NCI-H187 (cell line): ENCODE results near the gene PRMT2.

ENCODE experiments used
- DNase-seq, 2 experiments: peaks; one replicate each; lab custom pipeline; 2025; lab: John Stamatoyannopoulos, UW

The PRMT2 gene

GRCh38 chr21:46635324-46636180 lies at the start of gene PRMT2:
Gene PRMT2, plus strand, starts transcription at chr21:46635674. Its CDS starts 1,278 bp downstream, at chr21:46636952.
- peak; percentile 96 to 97 for DNase-seq

- DNase-seq: no peak
These were observed 41.2 kb upstream of the PRMT2 start for GRCh38 chr21:46594276-46594675.

GRCh38 chr21:46596201-46596600 lies 39.3 kb upstream of the PRMT2 start:
- no peak for DNase-seq

- DNase-seq: no peak
These were observed 38.4 kb upstream of the PRMT2 start for GRCh38 chr21:46597031-46597430.

- no peak for DNase-seq
These were observed 37.6 kb upstream of the PRMT2 start for GRCh38 chr21:46597896-46598343.

GRCh38 chr21:46598581-46599572 lies 36.6 kb upstream of the PRMT2 start:
- DNase-seq: no peak

GRCh38 chr21:46600305-46600704 lies 35.2 kb upstream of the PRMT2 start:
- no peak for DNase-seq

GRCh38 chr21:46600978-46601377 lies 34.5 kb upstream of the PRMT2 start:
- DNase-seq: no peak

- no peak for DNase-seq
These were observed 32.2 kb upstream of the PRMT2 start for GRCh38 chr21:46603228-46603627.

- DNase-seq: no peak
These were observed 31.0 kb upstream of the PRMT2 start for GRCh38 chr21:46604329-46604974.

- DNase-seq: no peak
These were observed 30.3 kb upstream of the PRMT2 start, which contains the start of gene S100B for GRCh38 chr21:46604975-46605766. Gene S100B, minus strand, starts transcription at chr21:46605082. Its CDS starts 2,667 bp downstream, at chr21:46602415.

GRCh38 chr21:46605767-46606426 lies 29.6 kb upstream of the PRMT2 start:
- DNase-seq: no peak

GRCh38 chr21:46606427-46606813 lies 29.1 kb upstream of the PRMT2 start:
- no peak for DNase-seq

- no peak for DNase-seq
These were observed 27.8 kb upstream of the PRMT2 start for GRCh38 chr21:46607636-46608035.

- no peak for DNase-seq
These were observed 26.8 kb upstream of the PRMT2 start for GRCh38 chr21:46608672-46609111.

- DNase-seq: no peak
These were observed 25.3 kb upstream of the PRMT2 start for GRCh38 chr21:46610018-46610701.

GRCh38 chr21:46613391-46613790 lies 22.1 kb upstream of the PRMT2 start:
- no peak for DNase-seq

GRCh38 chr21:46616050-46616449 lies 19.4 kb upstream of the PRMT2 start:
- no peak for DNase-seq

- no peak for DNase-seq
These were observed 18.8 kb upstream of the PRMT2 start for GRCh38 chr21:46616656-46617055.
